Measurements from ENCODE around the gene CDON. TPM values are rescaled to one million over a fixed set of nuclear protein-coding genes. Genes with fewer than 3 reads are reported as not detected.

The CDON gene
- total and polyA plus RNA-seq, 2 donors (not counting 1 experiment from before 2014, with no cell fraction given), result 10.7 TPM

- H3K9ac ChIP-seq (ENCODE audit: insufficient read depth, low read length), result no peak overlapping the region
- H3K4me1 ChIP-seq (ENCODE audit: control insufficient read depth, extremely low read depth, insufficient read depth, low read length), result no peaks in the 10 kb centered on the region
- no peak overlapping the region for H2AFZ ChIP-seq (ENCODE audit: low read length)
- H3K27ac ChIP-seq (ENCODE audit: insufficient read depth, low read length), result no peak overlapping the region
- H3K79me2 ChIP-seq (ENCODE audit: control insufficient read depth, insufficient read depth, low read length), result no peaks in the 10 kb centered on the region
- H4K20me1 ChIP-seq (ENCODE audit: control insufficient read depth, extremely low read depth, insufficient read depth, low read length), result no peaks in the 10 kb centered on the region
- H3K9me3 ChIP-seq (ENCODE audit: control insufficient read depth, insufficient read depth, low read depth, low read length), result no peaks in the 10 kb centered on the region
- H3K4me2 ChIP-seq (ENCODE audit: extremely low read depth, insufficient read depth, low read length), result no peak overlapping the region
- no peak overlapping the region for H3K4me3 ChIP-seq (replicated peaks in 1 of 4; ENCODE audit: control extremely low read depth in 1 of 4, insufficient read depth in 1 of 4, low read depth in 3 of 4, low read length in 4 of 4)
- DNase-seq (ENCODE audit: low read depth in 2 of 2), result no peak
- TF ChIP-seq CTCF (conservative IDR thresholded peaks at IDR 0.05 in 1 of 2, IDR thresholded peaks at IDR 0.05 in 1 of 2; ENCODE audit: low read depth in 1 of 2, low read length in 2 of 2), result no peak
- no peak for TF ChIP-seq EZH2 (IDR thresholded peaks at IDR 0.05; ENCODE audit: low read length, missing control alignments)
- H3K27me3 ChIP-seq (ENCODE audit: control insufficient read depth, insufficient read depth, low read length), result peaks cover 20% of the 10 kb centered on the region
- no peaks in the 10 kb centered on the region for H3K36me3 ChIP-seq (ENCODE audit: control insufficient read depth, insufficient read depth, low read length)
Measured at GRCh38 chr11:126059238-126059781, 3.4 kb downstream of the CDON start.

DNA sequence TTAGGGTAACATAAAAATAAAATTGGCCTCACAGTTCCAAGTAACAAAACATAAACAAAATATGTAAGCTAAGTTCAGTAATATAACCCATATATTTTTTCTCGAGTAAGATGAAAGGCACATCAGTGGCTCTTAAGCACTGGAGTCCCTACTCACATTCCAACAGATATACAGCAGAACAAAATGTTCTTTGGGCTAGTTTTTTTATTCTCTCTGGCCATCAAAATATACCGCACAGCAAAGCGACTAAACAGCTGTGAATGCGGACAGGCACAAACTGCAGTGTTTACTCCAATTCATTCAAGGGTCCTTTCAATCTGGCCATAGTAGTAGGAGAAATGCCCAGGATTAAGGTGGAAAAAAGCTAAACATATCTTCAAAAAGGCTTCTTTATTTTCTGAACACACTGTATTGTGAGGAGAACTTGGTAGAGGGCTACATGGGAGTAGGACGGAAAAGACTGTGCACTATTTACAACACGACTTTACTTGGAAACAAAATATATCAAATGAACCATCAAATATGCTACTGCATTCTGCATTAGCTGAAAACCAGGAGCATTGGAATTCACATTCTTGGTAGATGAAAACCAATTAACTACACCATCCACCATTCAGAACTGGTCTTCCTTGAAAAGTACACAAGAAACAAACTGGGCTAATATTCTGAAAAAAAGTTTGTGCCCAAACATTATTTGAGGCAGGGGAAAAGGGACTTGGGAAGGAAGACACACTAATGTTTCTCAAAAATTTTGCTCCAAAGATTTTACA, 4.4 kb downstream of the CDON start:
- TF ChIP-seq CTCF (conservative IDR thresholded peaks at IDR 0.05 in 1 of 2, IDR thresholded peaks at IDR 0.05 in 1 of 2; ENCODE audit: low read depth in 1 of 2, low read length in 2 of 2) (no peak), EZH2 (IDR thresholded peaks at IDR 0.05; ENCODE audit: low read length, missing control alignments) (no peak)
- H3K27ac ChIP-seq (ENCODE audit: insufficient read depth, low read length), result no peak overlapping the region
- H3K4me2 ChIP-seq (ENCODE audit: extremely low read depth, insufficient read depth, low read length), result no peak overlapping the region
- H3K27me3 ChIP-seq (ENCODE audit: control insufficient read depth, insufficient read depth, low read length), result peaks cover 20% of the 10 kb centered on the region
- no peaks in the 10 kb centered on the region for H3K4me1 ChIP-seq (ENCODE audit: control insufficient read depth, extremely low read depth, insufficient read depth, low read length)
- no peak for DNase-seq (ENCODE audit: low read depth in 2 of 2)
- H3K9ac ChIP-seq (ENCODE audit: insufficient read depth, low read length), result no peak overlapping the region
- no peak overlapping the region for H2AFZ ChIP-seq (ENCODE audit: low read length)
- no peak overlapping the region for H3K4me3 ChIP-seq (replicated peaks in 1 of 4; ENCODE audit: control extremely low read depth in 1 of 4, insufficient read depth in 1 of 4, low read depth in 3 of 4, low read length in 4 of 4)
- no peaks in the 10 kb centered on the region for H3K36me3 ChIP-seq (ENCODE audit: control insufficient read depth, insufficient read depth, low read length)
- no peaks in the 10 kb centered on the region for H4K20me1 ChIP-seq (ENCODE audit: control insufficient read depth, extremely low read depth, insufficient read depth, low read length)
- no peaks in the 10 kb centered on the region for H3K9me3 ChIP-seq (ENCODE audit: control insufficient read depth, insufficient read depth, low read depth, low read length)
- H3K79me2 ChIP-seq (ENCODE audit: control insufficient read depth, insufficient read depth, low read length), result no peaks in the 10 kb centered on the region

GRCh38 chr11:126054882-126055281, 7.8 kb downstream of the CDON start:
- H3K9ac ChIP-seq (ENCODE audit: insufficient read depth, low read length), result no peak overlapping the region
- no peak overlapping the region for H3K4me2 ChIP-seq (ENCODE audit: extremely low read depth, insufficient read depth, low read length)
- peaks cover 3% of the 10 kb centered on the region for H3K27me3 ChIP-seq (ENCODE audit: control insufficient read depth, insufficient read depth, low read length)
- no peaks in the 10 kb centered on the region for H3K9me3 ChIP-seq (ENCODE audit: control insufficient read depth, insufficient read depth, low read depth, low read length)
- H2AFZ ChIP-seq (ENCODE audit: low read length), result no peak overlapping the region
- no peak for TF ChIP-seq CTCF (conservative IDR thresholded peaks at IDR 0.05 in 1 of 2, IDR thresholded peaks at IDR 0.05 in 1 of 2; ENCODE audit: low read depth in 1 of 2, low read length in 2 of 2)
- TF ChIP-seq EZH2 (IDR thresholded peaks at IDR 0.05; ENCODE audit: low read length, missing control alignments), result no peak
- H3K79me2 ChIP-seq (ENCODE audit: control insufficient read depth, insufficient read depth, low read length), result no peaks in the 10 kb centered on the region
- H3K4me1 ChIP-seq (ENCODE audit: control insufficient read depth, extremely low read depth, insufficient read depth, low read length), result no peaks in the 10 kb centered on the region
- no peak overlapping the region for H3K4me3 ChIP-seq (replicated peaks in 1 of 4; ENCODE audit: control extremely low read depth in 1 of 4, insufficient read depth in 1 of 4, low read depth in 3 of 4, low read length in 4 of 4)
- H3K27ac ChIP-seq (ENCODE audit: insufficient read depth, low read length), result no peak overlapping the region
- no peaks in the 10 kb centered on the region for H3K36me3 ChIP-seq (ENCODE audit: control insufficient read depth, insufficient read depth, low read length)
- no peak for DNase-seq (ENCODE audit: low read depth in 2 of 2)
- no peaks in the 10 kb centered on the region for H4K20me1 ChIP-seq (ENCODE audit: control insufficient read depth, extremely low read depth, insufficient read depth, low read length)
